ENCODE data around the gene PARP1.

- TF ChIP-seq SP1 (IDR thresholded peaks at IDR 0.05), result no peak
- no peak for TF ChIP-seq CTCF (IDR thresholded peaks at IDR 0.05; ENCODE audit: low read depth, low read length, missing input control)
- no peak for TF ChIP-seq FOXA1 (IDR thresholded peaks at IDR 0.05)
- TF ChIP-seq RAD21 (IDR thresholded peaks at IDR 0.05), result no peak
Measured at GRCh38 chr1:226371866-226372490, 35.9 kb downstream of the PARP1 start.

Data from liver (tissue), 3 donors.